Measurements from ENCODE around the gene MADD. TPM values are rescaled to one million over a fixed set of nuclear protein-coding genes. Genes with fewer than 3 reads are reported as not detected.

Gene MADD
- total RNA-seq, 4 donors from 2014 or later = 43.2 to 65.5 (median 51.5) TPM

DNA sequence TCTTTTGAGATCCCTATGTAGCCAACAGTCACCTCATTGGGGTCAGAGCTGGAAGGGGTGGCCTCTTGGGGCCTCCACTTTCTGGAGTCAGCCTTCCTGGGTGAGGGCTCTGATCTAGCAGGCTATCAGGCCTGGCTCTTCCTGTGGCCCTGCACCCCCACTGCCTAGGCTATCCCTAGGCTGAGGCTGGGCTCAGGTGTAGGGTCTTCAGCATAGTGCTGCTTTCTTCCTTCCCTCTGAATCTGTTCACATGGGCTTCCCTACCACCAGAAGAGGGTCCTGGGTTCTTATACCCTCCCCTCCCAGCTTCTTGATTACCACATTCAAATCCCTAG, 108.9 kb downstream of the MADD start:
- H3K4me3 ChIP-seq (ENCODE audit: low read depth, poor library complexity, severe bottlenecking) = no peak overlapping the region
- no peak for DNase-seq (ENCODE audit: low spot score in 2 of 2)
- intact Hi-C loops (cut with DNase I; ENCODE audit: low total_unique reads) = no loop called here
- TF ChIP-seq POLR2A (IDR thresholded peaks at IDR 0.05) = no peak
- TF ChIP-seq, protein P1, sequence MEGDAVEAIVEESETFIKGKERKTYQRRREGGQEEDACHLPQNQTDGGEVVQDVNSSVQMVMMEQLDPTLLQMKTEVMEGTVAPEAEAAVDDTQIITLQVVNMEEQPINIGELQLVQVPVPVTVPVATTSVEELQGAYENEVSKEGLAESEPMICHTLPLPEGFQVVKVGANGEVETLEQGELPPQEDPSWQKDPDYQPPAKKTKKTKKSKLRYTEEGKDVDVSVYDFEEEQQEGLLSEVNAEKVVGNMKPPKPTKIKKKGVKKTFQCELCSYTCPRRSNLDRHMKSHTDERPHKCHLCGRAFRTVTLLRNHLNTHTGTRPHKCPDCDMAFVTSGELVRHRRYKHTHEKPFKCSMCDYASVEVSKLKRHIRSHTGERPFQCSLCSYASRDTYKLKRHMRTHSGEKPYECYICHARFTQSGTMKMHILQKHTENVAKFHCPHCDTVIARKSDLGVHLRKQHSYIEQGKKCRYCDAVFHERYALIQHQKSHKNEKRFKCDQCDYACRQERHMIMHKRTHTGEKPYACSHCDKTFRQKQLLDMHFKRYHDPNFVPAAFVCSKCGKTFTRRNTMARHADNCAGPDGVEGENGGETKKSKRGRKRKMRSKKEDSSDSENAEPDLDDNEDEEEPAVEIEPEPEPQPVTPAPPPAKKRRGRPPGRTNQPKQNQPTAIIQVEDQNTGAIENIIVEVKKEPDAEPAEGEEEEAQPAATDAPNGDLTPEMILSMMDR (IDR thresholded peaks at IDR 0.05) = no peak

DNA sequence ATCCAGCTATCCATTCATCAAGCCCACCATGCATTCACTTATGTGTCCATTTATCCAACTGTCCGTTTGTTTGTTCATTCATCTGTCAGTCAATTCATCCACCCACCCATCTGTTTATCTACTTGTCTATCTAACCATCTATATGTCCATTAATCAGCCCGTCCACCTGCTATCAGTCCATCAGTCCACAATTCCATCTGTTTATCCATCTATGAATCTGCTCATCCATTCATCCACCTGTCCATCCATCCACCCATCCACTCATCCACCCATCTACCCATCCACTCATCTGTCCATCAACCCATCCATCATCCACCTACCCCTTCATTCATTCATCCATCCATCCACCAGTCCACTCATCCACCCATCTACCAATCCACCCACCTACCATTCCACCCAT, 109.4 kb downstream of the MADD start:
- no peak for DNase-seq (ENCODE audit: low spot score in 2 of 2)
- intact Hi-C loops (cut with DNase I; ENCODE audit: low total_unique reads) = no loop called here
- TF ChIP-seq, protein P1 (IDR thresholded peaks at IDR 0.05) = no peak
- TF ChIP-seq POLR2A (IDR thresholded peaks at IDR 0.05) = no peak
- H3K4me3 ChIP-seq (ENCODE audit: low read depth, poor library complexity, severe bottlenecking) = no peak overlapping the region
- WGBS, 2 donors = 85 to 87% methylated on average over 2 of the region's 2 CpGs

Other genes with a start within 250 kb of the MADD start
- gene ARFGAP2, start 93.3 kb upstream of the MADD start, total RNA-seq = 100 to 1,000 TPM; 105 to 239 (median 157) TPM
- 10 to 100 TPM; 47.7 to 73.5 (median 58.4) TPM for gene PACSIN3, start 83.7 kb upstream of the MADD start, total RNA-seq
- gene DDB2, start 55.2 kb upstream of the MADD start, total RNA-seq = 10 to 100 TPM; 53.2 to 85.7 (median 66.0) TPM
- gene ACP2, start 21.3 kb upstream of the MADD start, total RNA-seq = 10 to 100 TPM; 20.2 to 38.9 (median 21.9) TPM
- gene NR1H3, start 12.1 kb upstream of the MADD start, total RNA-seq = 10 to 100 TPM; 18.5 to 34.6 (median 23.4) TPM
- not detected for gene MYBPC3, start 82.6 kb downstream of the MADD start, total RNA-seq
- gene SPI1, start 108.4 kb downstream of the MADD start, total RNA-seq = 10 to 100 TPM in 2 of 4 donors, 1 to 10 TPM in 2; 7.7 to 13.4 (median 10.6) TPM
- 10 to 100 TPM; 22.9 to 59.2 (median 46.4) TPM for gene SLC39A13, start 138.5 kb downstream of the MADD start, total RNA-seq
- gene PSMC3, start 156.3 kb downstream of the MADD start, total RNA-seq = 100 to 1,000 TPM in 3 of 4 donors, 10 to 100 TPM in 1; 81.0 to 164 (median 118) TPM
- under 1 TPM in 1 of 4 donors, not detected in 3; 0.49 TPM for gene RAPSN, start 179.0 kb downstream of the MADD start, total RNA-seq

Measured in lower leg skin (tissue), 4 donors.